ENCODE results near the gene SLC25A3. TPM values are rescaled to one million over a fixed set of nuclear protein-coding genes. Genes with fewer than 3 reads are reported as not detected.
"Not testable (repeated sequence)": the region's sequence is repeated elsewhere in the genome, so short reads cannot be mapped to it uniquely, and the experiment has no call there.

The SLC25A3 gene
- polyA plus RNA-seq, 1 donor (not counting 4 experiments of a cell fraction or from before 2014, with no cell fraction given): 389 TPM

GRCh38 chr12:98594050-98594835, 757 bp downstream of the SLC25A3 start:
- no peak for DNase-seq (ENCODE audit: low read depth, low spot score)
- peak overlapping the region; percentile 99 for H3K9ac ChIP-seq (ENCODE audit: control insufficient read depth, extremely low read depth, insufficient read depth, low read length)
- peak overlapping the region; percentile 96 for H3K27ac ChIP-seq (ENCODE audit: control insufficient read depth, insufficient read depth, low read length)
- H3K27me3 ChIP-seq (ENCODE audit: control insufficient read depth, extremely low read depth, insufficient read depth, low read length): no peaks in the 10 kb centered on the region
- no peak for TF ChIP-seq EZH2 (IDR thresholded peaks at IDR 0.05; ENCODE audit: low read length)
- H3K79me2 ChIP-seq (ENCODE audit: control insufficient read depth, insufficient read depth, low read length): peaks cover 51% of the 10 kb centered on the region
- peak overlapping the region; percentile 97 for H3K4me2 ChIP-seq (ENCODE audit: control insufficient read depth, extremely low read depth, insufficient read depth, low read depth, low read length)
- H3K9me1 ChIP-seq (ENCODE audit: control insufficient read depth, extremely low read depth, insufficient read depth, low read length): no peaks in the 10 kb centered on the region
- H2AFZ ChIP-seq (ENCODE audit: control insufficient read depth, low read length): no peak overlapping the region
- no peaks in the 10 kb centered on the region for H3K9me3 ChIP-seq (ENCODE audit: control insufficient read depth, low read depth, low read length)
- peaks cover 30% of the 10 kb centered on the region for H4K20me1 ChIP-seq (ENCODE audit: control insufficient read depth, extremely low read depth, insufficient read depth, low read length)
- H3K36me3 ChIP-seq (ENCODE audit: control insufficient read depth in 2 of 2, extremely low read depth in 1 of 2, insufficient read depth in 2 of 2, low read length in 2 of 2): peaks cover 8 to 27% of the 10 kb centered on the region in 2 experiments
- dilution Hi-C loops (cut with MboI; ENCODE audit: extremely low pct_ligation_motif_present, low sequenced_read_pairs): no loop called here
- no peak for FAIRE-seq
- H3K4me3 ChIP-seq (ENCODE audit: control insufficient read depth in 2 of 3, extremely low read depth in 1 of 3, insufficient read depth in 2 of 3, low read depth in 1 of 3, low read length in 3 of 3): peak overlapping the region; percentile 78 to 100 (median 98)
- peaks cover 15% of the 10 kb centered on the region for H3K4me1 ChIP-seq (ENCODE audit: control insufficient read depth, extremely low read depth, insufficient read depth, low read length)

GRCh38 chr12:98595243-98595988, 1.9 kb downstream of the SLC25A3 start:
- peak overlapping the region; percentile 99 for H3K9ac ChIP-seq (ENCODE audit: control insufficient read depth, extremely low read depth, insufficient read depth, low read length)
- FAIRE-seq: no peak
- peak overlapping the region; percentile 78 to 100 (median 98) for H3K4me3 ChIP-seq (ENCODE audit: control insufficient read depth in 2 of 3, extremely low read depth in 1 of 3, insufficient read depth in 2 of 3, low read depth in 1 of 3, low read length in 3 of 3)
- peaks cover 8 to 27% of the 10 kb centered on the region in 2 experiments for H3K36me3 ChIP-seq (ENCODE audit: control insufficient read depth in 2 of 2, extremely low read depth in 1 of 2, insufficient read depth in 2 of 2, low read length in 2 of 2)
- peaks cover 15% of the 10 kb centered on the region for H3K4me1 ChIP-seq (ENCODE audit: control insufficient read depth, extremely low read depth, insufficient read depth, low read length)
- H3K27me3 ChIP-seq (ENCODE audit: control insufficient read depth, extremely low read depth, insufficient read depth, low read length): no peaks in the 10 kb centered on the region
- TF ChIP-seq, protein P1, sequence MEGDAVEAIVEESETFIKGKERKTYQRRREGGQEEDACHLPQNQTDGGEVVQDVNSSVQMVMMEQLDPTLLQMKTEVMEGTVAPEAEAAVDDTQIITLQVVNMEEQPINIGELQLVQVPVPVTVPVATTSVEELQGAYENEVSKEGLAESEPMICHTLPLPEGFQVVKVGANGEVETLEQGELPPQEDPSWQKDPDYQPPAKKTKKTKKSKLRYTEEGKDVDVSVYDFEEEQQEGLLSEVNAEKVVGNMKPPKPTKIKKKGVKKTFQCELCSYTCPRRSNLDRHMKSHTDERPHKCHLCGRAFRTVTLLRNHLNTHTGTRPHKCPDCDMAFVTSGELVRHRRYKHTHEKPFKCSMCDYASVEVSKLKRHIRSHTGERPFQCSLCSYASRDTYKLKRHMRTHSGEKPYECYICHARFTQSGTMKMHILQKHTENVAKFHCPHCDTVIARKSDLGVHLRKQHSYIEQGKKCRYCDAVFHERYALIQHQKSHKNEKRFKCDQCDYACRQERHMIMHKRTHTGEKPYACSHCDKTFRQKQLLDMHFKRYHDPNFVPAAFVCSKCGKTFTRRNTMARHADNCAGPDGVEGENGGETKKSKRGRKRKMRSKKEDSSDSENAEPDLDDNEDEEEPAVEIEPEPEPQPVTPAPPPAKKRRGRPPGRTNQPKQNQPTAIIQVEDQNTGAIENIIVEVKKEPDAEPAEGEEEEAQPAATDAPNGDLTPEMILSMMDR (optimal IDR thresholded peaks at IDR 0.05 in 1 of 3, IDR thresholded peaks at IDR 0.05 in 1 of 3, conservative IDR thresholded peaks at IDR 0.05 in 1 of 3; ENCODE audit: extremely low read depth in 1 of 3, insufficient read depth in 2 of 3, low read length in 3 of 3): no peak
- no peak for TF ChIP-seq EZH2 (IDR thresholded peaks at IDR 0.05; ENCODE audit: low read length)
- dilution Hi-C loops (cut with MboI; ENCODE audit: extremely low pct_ligation_motif_present, low sequenced_read_pairs): no loop called here
- peak overlapping the region; percentile 96 for H3K27ac ChIP-seq (ENCODE audit: control insufficient read depth, insufficient read depth, low read length)
- peak overlapping the region; percentile 97 for H3K4me2 ChIP-seq (ENCODE audit: control insufficient read depth, extremely low read depth, insufficient read depth, low read depth, low read length)
- no peak for DNase-seq (ENCODE audit: low read depth, low spot score)
- H2AFZ ChIP-seq (ENCODE audit: control insufficient read depth, low read length): no peak overlapping the region
- H3K9me1 ChIP-seq (ENCODE audit: control insufficient read depth, extremely low read depth, insufficient read depth, low read length): no peaks in the 10 kb centered on the region
- peaks cover 30% of the 10 kb centered on the region for H4K20me1 ChIP-seq (ENCODE audit: control insufficient read depth, extremely low read depth, insufficient read depth, low read length)
- H3K9me3 ChIP-seq (ENCODE audit: control insufficient read depth, low read depth, low read length): no peaks in the 10 kb centered on the region
- H3K79me2 ChIP-seq (ENCODE audit: control insufficient read depth, insufficient read depth, low read length): peaks cover 51% of the 10 kb centered on the region

- Histone ChIP-seq H4K20me1 (ENCODE audit: control insufficient read depth, extremely low read depth, insufficient read depth, low read length) (peaks cover 30% of the 10 kb centered on the region), H3K36me3 (ENCODE audit: control insufficient read depth in 2 of 2, extremely low read depth in 1 of 2, insufficient read depth in 2 of 2, low read length in 2 of 2) (peaks cover 14 to 40% of the 10 kb centered on the region in 2 experiments)
- not testable (repeated sequence) for H3K9me3 ChIP-seq (ENCODE audit: control insufficient read depth, low read depth, low read length)
These were observed 3.8 kb downstream of the SLC25A3 start for GRCh38 chr12:98597313-98597712.

More at GRCh38 chr12:98597313-98597712, 3.8 kb downstream of the SLC25A3 start:
- FAIRE-seq; H3K4me2 ChIP-seq (ENCODE audit: control insufficient read depth, extremely low read depth, insufficient read depth, low read depth, low read length); H3K9me1 ChIP-seq (ENCODE audit: control insufficient read depth, extremely low read depth, insufficient read depth, low read length); H2AFZ ChIP-seq (ENCODE audit: control insufficient read depth, low read length); H3K9ac ChIP-seq (ENCODE audit: control insufficient read depth, extremely low read depth, insufficient read depth, low read length); H3K27me3 ChIP-seq (ENCODE audit: control insufficient read depth, extremely low read depth, insufficient read depth, low read length); DNase-seq (ENCODE audit: low read depth, low spot score); dilution Hi-C loops (cut with MboI; ENCODE audit: extremely low pct_ligation_motif_present, low sequenced_read_pairs); H3K4me3 ChIP-seq (ENCODE audit: control insufficient read depth in 2 of 3, extremely low read depth in 1 of 3, insufficient read depth in 2 of 3, low read depth in 1 of 3, low read length in 3 of 3); H3K27ac ChIP-seq (ENCODE audit: control insufficient read depth, insufficient read depth, low read length): not testable (repeated sequence)
- H3K4me1 ChIP-seq (ENCODE audit: control insufficient read depth, extremely low read depth, insufficient read depth, low read length): peaks cover 15% of the 10 kb centered on the region
- peaks cover 51% of the 10 kb centered on the region for H3K79me2 ChIP-seq (ENCODE audit: control insufficient read depth, insufficient read depth, low read length)
